GM21423 (cell line): ENCODE measurements around the gene SIGLEC5.

ENCODE experiments used
- ATAC-seq: cut with Tn5 transposase; IDR thresholded peaks from one replicate; pipeline ENCODE4 v1.9.1; 2021; ENCODE audit warnings: mild to moderate bottlenecking, moderate library complexity; ENCODE audit not compliant: unreplicated experiment

The SIGLEC5 gene

GRCh38 chr19:51628153-51628939, 1.9 kb downstream of the SIGLEC5 start:
- ATAC-seq, result no peak

- ATAC-seq, result no peak
Observed at GRCh38 chr19:51627491-51628138, 2.6 kb downstream of the SIGLEC5 start.

GRCh38 chr19:51626675-51627074, 3.5 kb downstream of the SIGLEC5 start:
- ATAC-seq, result no peak

- peak; percentile 75 for ATAC-seq
Observed at GRCh38 chr19:51621178-51621577, 9.0 kb downstream of the SIGLEC5 start.

GRCh38 chr19:51615991-51616390, 14.2 kb downstream of the SIGLEC5 start:
- no peak for ATAC-seq

GRCh38 chr19:51614789-51615188, 15.4 kb downstream of the SIGLEC5 start:
- ATAC-seq, result no peak

- no peak for ATAC-seq
Observed at GRCh38 chr19:51610576-51610975, 19.6 kb downstream of the SIGLEC5 start.

GRCh38 chr19:51607920-51608562, 22.2 kb downstream of the SIGLEC5 start:
- ATAC-seq, result no peak

GRCh38 chr19:51607077-51607476, 23.1 kb downstream of the SIGLEC5 start:
- ATAC-seq, result peak; percentile 92

- no peak for ATAC-seq
Observed at GRCh38 chr19:51602189-51602854, 27.9 kb downstream of the SIGLEC5 start.

GRCh38 chr19:51600940-51601580, 29.1 kb downstream of the SIGLEC5 start:
- ATAC-seq, result no peak

- ATAC-seq, result no peak
Observed at GRCh38 chr19:51599084-51599483, 31.1 kb downstream of the SIGLEC5 start.

GRCh38 chr19:51598159-51598915, 31.9 kb downstream of the SIGLEC5 start:
- ATAC-seq, result no peak

GRCh38 chr19:51595190-51596175, 34.7 kb downstream of the SIGLEC5 start:
- ATAC-seq, result no peak

- ATAC-seq, result peak; percentile 10
Observed at GRCh38 chr19:51594774-51595109, 35.5 kb downstream of the SIGLEC5 start.

GRCh38 chr19:51593969-51594773, 36.0 kb downstream of the SIGLEC5 start:
- peak; percentile 98 for ATAC-seq

GRCh38 chr19:51593138-51593890, 36.9 kb downstream of the SIGLEC5 start:
- no peak for ATAC-seq

GRCh38 chr19:51592521-51592920, 37.7 kb downstream of the SIGLEC5 start:
- no peak for ATAC-seq
